ENCODE measurements around the gene TXNRD1.
"Not testable (repeated sequence)": the region's sequence is repeated elsewhere in the genome, so short reads cannot be mapped to it uniquely, and the experiment has no call there.

The TXNRD1 gene

DNA sequence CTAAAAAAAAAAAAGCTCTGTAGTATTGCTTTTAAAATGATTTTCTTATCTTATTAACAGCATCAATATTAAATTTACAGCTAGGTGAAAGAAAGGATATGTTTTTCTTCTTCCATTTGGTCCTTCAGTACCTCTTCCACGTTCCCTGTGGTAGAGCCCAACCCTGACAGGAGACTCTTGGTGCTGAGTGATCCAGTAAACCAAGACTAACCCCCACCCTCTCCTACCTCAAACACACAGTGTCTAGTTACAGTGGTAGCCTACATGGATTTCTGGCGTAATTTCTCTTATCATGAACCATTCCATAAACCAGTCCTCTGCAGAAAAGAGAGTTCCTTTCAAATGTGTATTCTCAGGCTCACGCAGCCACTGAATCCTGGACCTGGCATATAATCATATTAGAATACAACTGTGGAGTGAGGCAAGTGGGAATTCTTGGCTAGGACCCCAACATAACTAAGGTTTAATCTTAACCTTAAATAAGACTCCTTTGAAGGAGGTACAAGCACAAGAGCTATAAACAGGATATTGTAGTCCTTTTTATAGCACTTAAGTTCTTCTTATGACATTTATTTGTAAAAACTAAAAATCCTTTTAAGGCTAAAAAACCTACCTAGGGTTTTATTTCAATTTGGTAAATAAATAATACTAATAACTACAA is 27.1 kb downstream of the TXNRD1 start:
- DNase-seq, result no peak

DNA sequence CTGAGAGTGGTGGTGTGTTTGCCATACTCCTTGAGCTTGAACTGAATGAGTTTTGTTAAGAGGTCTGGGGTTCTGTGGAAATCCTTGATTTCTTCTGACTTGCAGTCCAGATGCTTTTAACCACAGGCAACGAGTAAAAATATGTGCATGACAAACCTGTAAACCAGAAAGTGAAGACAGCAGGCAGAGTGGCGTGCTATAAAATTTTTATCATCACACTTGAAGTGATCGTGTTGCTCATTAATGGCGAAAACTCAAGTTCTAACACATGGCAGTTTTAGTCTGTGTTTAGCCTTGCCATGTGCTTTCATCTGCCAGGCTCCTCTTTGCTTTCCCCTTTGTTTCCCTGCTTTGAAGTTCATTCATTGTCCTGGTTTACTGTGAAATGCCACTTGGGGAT is 28.0 kb downstream of the TXNRD1 start:
- DNase-seq, result no peak

DNA sequence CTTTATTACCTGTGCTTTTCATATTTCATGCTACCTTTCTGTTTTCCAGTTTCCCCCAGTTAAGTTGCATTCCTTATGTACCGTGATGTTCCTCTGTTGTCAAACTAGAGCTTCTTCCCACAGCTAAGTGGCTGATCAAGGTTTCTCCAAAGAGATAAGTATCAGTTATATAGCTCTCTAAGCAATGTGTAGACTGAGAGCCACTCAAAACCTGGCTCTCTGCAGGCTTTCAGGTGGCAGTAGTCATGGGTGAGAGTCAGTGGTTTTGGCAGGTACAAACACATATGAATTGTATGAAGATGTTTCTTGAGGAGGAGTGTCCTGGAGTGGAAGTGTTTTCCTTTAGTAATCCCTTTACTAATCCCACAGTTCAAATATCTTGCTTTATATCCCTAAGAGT is 28.4 kb downstream of the TXNRD1 start:
- no peak for DNase-seq

DNA sequence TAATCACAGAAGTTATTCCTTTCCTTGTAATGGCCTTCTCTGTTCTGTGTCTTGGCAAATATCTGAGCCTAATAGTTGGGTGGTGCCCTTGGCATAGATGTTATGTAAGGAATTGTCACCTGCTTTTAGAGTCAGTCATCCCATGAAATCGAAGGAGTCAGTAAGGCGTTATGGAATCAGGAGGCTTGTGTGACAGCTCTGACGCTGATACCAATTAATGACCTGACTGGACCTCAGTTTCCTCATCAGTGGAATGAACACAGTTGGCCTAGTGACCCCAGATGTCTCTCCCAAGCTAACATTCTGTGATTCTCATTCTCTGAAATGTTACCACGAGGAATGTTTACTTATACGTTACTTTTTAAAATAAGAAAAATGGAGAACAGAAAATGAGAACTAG is 32.1 kb downstream of the TXNRD1 start:
- DNase-seq, result no peak

DNA sequence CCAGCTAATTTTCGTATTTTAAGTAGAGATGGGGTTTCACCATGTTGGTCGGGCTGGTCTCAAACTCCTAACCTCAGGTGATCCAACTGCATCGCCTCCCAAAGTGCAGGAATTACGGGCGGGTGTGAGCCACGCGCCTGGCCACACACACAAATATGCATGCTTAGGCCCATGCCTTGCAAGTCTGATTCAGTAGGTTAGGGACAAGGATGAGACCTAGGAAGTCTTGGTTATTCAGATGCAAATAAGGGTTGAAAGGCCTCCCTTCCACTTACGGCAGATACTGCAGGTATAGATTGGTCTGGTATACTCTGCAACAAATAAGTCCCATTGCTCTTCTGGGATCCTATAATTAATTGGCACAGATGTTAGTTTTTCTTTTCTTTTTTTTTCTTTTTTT is 32.9 kb downstream of the TXNRD1 start:
- DNase-seq, result no peak

DNA sequence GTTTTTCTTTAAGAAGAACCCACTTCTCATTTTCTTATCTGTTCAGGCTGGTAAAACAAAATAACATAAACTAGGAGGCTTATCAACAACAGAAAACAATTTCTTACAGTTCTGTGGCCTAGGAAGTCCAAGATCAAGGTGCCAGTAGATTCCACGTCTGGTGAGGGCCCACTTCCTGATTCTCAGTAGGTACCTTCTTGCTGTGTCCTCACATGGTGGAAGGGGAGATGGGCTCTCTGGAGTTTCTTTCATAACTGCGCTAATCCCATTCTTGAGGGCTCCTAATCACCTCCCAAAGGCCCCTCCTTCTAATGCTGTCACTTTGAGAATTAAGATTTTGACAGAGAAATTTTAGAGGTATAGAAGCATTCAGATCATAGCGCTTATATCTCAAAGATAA is 33.4 kb downstream of the TXNRD1 start:
- no peak for DNase-seq

DNA sequence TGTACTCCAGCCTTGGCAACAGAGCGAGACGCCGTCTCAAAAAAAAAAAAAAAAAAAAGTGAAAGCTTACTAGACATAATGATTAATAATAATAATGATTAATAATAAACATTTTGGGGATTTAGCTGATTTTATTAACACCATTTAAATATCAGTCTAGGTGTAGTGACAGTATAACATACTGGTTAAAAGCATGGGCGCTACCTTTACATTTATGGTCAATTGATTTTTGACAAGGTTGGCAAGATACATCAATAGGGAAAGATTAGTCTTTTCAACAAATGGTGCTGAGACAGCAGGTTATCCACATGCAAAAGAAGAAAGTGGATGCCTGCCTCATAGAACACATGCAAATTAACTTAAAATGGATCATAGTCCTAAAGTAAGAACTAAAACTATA is 34.3 kb downstream of the TXNRD1 start:
- no peak for DNase-seq

DNA sequence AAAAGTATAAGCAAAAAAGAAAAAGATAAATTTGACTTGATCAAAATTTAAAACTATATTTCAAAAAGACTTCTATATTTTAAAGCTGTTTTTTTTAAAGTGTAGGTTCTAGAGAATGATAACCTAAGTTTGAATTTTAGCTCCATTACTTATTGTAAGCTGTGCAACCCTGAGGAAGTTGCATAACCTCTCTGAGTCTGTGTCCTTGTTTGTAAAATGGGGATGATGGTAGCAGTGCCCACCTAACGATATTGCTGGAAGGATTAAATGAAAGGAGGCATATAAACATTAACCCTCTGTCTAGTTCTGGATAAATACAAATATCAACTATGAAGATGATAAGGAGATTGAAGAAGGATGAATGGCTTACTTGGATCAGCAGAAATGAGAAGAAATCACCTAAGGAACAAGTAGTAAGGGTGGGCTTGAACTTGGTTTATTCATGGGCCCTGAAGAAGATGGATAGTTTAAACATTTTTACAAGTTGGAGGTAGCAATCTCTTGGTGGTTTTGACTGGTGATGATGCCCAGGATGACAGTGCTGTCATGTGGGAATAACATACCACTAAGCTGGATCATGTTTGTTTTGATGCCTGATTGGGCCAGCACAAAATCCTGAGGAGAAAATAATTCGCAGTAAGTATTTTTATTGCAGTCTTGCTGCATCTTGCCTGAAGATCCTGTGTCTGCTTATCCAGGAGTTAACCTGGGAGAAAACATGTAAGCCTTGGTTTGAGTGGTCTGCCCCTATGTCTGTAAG is 35.0 kb downstream of the TXNRD1 start:
- DNase-seq, result no peak

DNA sequence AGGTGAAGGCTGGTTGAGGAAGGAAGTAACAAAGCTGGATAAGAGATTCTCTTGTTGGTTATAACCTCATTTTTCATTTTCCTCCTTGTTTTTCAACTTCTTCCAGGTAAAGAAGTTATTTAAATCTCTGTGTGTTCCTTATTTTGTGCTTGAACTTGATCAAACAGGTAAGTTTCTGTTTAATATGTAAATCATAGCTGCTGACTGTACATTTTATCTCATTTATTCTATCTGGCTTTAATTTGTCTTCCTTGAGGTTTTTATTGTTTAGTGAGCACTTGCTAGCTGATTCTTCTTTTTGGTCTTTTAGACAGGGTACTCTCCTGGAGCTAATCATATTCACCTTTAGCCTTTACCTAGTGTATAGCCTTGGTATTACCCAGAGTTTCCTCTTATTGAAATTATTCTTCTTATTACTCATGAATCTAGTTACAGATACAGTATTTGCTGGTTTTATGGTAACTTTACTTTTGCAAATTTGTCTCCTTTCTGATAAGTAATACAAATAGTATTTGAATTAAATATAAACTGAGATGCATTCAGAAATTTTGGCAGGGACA is 42.4 kb downstream of the TXNRD1 start:
- DNase-seq, result no peak

DNA sequence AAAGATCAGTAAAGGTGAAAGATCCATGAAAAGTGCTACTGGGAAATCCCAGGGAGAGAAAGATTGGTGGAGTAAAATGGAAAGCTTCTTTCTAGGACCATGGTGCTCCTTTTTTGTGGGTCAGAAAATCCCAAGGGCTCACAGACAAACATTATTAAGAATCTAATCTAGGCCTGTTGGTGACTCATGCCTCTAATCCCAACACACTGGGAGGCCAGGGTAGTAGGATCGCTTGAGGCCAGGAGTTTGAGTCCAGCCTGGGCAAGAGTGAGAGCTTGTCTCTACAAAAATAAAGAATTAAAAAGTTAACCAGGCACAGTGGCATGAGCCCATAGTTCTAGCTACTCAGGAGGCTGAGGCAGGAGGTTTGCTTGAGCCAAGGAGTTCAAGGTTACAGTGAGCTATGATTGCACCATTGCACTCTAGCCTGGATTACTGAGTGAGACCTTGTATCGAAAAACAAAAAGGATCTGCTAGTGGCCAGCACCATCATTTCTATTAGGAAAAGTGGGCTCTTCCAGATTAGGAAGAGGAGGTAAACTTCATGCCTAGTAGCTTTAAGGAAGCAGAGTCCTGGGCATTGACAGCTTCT is 43.0 kb downstream of the TXNRD1 start:
- no peak for DNase-seq

DNA sequence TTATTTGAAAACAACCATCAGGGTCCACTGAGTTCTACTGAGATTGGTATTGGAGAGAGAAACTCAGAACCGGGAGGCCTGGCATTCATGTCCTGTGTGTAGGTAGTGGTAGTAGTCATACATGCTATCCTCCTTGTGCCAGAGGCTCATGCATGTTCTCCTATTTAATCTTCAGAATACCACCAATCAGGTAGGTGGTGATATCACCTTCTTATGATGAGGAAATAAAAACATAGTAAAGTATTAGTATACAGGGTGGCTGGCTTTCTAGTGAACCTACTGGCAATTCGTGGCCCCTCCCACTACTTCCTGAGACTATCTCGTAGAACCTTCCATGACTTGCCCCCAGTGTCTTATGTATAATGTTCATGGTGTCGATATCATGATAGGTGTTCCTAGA is 47.4 kb downstream of the TXNRD1 start:
- DNase-seq, result no peak

DNA sequence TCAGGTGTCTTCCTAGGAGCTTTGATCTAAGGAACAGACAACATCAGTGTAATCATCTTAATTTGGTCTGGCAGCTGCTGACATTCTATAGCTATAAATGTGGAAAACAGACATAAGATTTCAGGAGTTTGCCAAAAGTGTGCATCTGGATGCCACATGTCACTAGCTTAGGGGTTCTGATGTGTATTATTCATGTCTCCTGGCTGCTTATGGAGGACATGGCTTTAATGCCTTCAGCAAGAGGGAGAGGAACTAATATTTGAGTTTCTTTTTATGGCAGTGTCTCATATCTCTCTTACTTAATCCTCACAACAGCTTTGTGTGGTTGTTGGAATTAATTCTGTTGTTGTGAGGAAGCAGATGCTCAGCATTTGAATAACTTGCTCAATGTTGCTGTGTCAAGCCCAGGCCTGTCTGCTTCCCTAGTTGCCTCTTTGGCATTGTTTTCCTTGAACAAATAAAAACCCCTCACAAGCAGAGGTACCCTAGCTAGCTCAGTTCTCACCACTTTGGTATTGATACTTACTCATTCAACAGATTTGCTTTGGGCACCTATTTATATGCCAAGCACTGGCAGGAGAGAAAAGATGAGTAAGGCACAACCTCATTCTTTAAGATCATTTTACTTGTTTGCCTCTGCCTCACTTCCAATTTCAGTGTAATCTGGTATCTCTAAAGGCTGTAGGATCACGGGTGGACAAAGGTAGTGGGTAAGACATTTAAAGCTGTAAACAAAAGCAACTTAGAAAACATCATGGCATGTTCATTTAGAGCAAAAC is 48.2 kb downstream of the TXNRD1 start:
- no peak for DNase-seq

DNA sequence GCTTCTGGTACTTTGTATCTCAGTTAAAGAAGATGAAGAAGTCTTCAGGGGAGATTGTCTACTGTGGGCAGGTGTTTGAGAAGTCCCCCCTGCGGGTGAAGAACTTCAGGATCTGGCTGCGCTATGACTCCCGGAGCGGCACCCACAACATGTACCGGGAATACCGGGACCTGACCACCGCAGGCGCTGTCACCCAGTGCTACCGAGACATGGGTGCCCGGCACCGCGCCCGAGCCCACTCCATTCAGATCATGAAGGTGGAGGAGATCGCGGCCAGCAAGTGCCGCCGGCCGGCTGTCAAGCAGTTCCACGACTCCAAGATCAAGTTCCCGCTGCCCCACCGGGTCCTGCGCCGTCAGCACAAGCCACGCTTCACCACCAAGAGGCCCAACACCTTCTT is 49.9 kb downstream of the TXNRD1 start:
- DNase-seq, result not testable (repeated sequence)

DNA sequence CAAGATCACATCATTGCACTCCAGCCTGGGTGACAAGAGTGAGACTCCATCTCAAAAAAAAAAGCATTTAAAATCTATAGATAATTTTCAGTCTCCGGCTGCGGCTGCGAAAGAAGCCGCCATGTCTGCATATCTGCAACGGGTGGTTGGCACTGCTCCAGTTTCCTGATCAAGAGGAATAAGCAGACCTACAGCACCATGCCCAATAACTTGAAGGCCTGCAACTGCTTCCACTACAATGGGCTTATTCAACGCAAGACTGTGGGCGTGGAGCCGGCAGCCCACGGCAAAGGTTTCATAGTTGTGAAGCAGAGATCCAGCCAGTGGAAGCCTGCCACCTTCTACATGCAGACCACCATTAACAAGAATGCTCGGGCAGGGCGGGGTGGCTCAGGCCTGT is 57.4 kb downstream of the TXNRD1 start:
- DNase-seq, result no peak

DNA sequence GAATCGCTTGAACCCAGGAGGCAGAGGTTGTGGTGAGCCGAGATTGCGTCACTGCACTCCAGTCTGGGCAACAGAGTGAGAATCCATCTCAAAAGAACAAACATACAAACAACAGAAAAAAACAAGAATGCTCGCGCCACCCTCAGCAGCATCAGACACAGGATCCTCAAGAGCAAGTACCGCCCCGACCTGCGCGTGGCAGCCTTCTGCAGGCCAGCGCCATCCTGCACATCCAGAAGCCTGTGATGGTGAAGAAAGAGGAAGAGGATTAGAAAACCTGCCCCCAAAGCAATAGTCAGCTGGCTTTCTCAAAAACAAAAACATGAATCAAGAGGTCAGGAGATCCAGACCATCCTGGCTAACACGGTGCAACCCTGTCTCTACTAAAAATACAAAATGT is 57.9 kb downstream of the TXNRD1 start:
- DNase-seq, result no peak

DNA sequence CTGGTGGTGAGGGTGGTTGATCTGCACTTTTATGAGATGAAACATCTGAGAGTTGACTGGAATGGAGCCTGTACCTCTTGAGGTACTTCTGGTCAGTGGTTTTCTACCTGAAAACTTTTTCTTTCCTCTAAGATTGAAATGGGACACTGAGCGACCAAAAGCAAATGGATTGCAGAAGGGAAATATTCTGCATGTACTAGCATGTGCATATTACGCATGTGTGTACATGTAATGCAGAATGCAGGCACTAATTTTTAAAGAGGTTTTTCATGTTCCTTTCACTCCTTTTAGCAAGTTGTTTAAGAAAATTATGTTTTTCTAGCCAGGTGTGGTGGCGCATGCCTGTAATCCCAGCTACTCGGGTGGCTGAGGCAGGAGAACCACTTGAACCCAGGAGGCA is 59.2 kb downstream of the TXNRD1 start:
- DNase-seq, result no peak

DNA sequence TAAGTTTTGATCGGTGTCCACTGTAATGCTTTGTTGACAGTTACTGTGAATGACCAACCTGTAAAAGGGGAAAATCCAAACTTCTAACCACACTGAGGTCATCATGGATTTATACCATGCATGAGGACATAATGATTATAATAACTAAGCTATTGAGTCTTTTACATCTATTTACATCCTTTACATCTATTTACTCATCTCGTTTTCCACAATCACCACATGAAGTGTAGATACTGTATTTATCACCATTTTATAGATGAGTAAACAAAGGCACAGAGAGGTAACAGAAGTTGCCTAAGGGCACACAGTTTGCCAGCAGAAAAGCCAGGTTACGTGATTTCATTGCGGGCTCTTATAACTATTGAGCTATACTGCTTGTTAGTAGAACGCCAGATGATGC is 60.1 kb downstream of the TXNRD1 start:
- DNase-seq, result no peak

DNA sequence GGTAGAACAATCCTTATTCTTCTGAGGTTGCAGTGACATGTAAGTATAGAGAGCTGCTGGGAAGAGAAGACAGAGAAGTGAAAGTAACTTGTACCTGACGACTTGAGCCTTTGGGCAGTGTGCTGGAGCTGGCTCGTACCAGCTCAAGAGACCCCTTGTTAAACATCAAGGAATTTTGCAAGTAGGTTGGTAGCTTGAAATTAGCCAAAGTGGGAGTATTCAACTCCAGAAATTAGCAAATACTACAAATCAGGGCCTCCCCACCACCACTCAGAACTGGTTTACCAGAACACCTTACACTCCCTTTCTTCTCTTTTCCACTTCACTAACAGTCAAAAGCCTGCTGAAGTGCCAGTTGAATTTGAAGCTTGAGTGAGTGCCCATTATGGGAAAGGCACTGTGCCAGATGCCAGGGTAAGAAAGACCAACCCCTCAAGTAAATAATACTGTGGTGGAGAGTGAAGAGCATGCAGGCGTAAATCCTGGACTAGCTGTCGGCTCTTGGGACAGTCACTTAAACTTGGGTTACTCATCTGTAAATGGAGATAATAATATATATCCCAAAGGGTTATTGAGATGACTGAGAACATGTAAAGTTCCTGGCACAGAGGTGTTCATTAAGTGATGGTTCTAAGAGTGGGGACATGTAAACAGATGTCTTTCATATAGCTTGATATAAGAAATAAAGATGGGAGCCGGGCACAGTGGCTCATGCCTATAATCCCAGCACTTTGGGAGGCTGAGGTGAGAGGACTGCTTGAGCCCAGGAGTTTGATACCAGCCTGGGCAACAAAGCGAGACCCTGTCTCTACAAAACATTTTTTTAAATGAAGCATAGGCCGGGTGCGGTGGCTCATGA is 60.9 kb downstream of the TXNRD1 start:
- DNase-seq, result no peak

DNA sequence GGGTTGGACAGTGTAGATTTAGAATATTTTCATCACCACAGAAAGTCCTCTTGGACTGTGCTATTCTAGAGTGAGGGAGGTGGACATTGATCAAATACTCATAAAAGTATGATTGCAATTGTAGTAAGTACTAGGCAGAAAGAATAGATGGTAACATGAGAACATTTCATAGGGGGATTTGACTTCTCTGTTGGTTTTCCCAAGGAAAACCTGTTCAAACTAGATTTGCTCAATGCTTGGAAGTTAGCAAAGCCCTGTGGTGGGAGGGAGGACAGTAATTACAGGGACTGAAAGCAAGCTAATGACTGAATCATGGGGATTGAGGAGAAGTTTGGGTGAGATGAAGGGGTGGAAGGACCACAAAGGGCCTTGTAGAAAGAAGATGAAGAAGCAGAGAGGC is 63.6 kb downstream of the TXNRD1 start:
- no peak for DNase-seq

DNA sequence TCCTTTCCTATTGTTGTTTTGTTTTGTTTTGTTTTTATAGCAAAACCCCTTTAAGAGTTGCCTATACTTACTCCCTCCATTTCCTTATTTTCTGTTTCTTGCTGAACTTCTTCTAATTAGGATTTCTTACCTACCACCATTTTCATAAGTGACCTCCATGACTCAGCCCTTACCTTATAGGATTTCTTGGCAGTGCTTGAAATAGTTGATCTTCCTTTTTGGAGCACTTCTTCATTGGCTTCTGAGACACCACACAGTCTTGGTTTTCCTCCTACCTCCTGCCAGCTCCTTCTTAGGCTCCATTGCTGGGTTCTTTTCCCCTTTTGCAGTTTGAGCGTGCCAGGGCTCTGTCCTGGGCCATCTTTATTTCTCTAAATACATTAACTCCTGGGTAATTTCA is 64.5 kb downstream of the TXNRD1 start:
- no peak for DNase-seq

DNA sequence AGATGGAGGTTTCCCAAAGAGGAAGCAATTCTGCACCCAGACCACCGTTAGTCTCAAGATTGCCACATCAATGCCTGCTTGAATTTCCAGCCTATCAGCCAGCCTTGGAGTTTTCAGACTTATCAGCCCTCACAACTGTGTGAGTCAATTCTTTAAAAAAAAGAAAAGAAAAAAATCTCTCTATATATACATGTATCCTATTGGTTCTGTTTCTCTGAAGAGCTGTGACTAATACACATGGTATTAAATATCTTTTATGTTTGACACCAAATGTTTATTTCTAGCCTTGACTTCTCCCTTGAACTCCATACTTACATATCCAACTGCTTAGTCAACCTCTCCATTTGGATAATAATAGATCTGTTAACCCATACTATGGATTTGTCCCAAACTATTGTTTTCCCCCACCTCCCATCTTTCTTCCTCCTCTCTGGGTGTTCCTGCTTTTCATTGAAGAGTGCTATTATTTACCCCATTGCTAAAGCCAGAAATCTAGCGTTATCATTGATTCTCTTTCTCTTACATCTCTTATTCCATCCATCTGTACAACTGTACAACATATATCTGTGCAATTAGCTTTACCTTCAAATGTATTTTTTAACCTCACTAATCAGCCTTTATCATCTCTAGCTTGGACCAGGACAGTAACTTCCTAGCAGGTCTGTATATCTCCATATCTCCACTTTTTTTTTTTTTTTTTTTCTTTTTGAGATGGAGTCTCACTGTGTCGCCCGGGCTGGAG is 65.3 kb downstream of the TXNRD1 start:
- no peak for DNase-seq

DNA sequence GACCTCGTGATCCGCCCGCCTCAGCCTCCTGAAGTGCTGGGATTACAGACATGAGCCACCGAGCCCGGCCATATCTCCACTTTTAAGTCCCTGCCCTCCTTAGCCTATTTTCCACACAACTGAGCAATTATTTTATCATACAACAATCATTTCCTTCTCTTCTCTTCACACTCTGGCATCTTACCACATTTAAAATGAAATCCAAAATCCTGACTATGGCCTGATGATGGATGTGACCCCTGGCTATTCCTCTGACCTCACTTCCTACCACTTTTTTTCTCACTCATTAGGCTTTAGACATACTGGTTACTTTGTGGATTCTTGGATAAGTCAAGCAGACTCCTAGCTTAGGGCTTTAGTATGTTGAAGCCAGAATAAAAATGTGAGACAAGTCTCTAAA is 66.1 kb downstream of the TXNRD1 start:
- no peak for DNase-seq

Data from activated T-cell treated with anti-CD3 and anti-CD28 coated beads, Interleukin-2, amount 50 U/mL, for 1 hour (primary cell).